Ammon's horn (tissue), 1 donor: Measurements from ENCODE around the gene CTCFL.

Source experiments
- DNase-seq: peaks from one replicate; pipeline ENCODE4 v3.0.0-alpha.2; 2016; ENCODE audit warnings: low spot score

Gene CTCFL

DNA sequence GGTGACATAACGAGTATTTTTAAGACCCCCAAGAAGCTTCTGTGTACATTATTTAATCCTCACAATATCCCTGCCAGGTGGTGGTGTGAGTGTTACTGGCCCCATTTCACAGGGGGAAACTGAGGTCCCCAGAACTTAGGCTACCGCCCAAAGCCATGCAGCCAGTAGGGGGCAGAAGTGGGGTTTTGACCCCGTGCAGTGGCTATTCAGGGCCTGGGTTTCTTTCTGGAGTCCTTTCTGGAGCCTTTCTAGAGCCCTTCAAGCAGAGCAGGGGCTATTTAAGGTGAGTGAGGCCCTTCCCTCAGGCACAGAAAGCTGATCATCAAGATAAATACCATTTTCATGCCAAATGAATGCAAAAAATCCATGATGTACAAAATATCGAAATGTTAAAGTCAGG is 59.0 kb downstream of the CTCFL start:
- DNase-seq = no peak

DNA sequence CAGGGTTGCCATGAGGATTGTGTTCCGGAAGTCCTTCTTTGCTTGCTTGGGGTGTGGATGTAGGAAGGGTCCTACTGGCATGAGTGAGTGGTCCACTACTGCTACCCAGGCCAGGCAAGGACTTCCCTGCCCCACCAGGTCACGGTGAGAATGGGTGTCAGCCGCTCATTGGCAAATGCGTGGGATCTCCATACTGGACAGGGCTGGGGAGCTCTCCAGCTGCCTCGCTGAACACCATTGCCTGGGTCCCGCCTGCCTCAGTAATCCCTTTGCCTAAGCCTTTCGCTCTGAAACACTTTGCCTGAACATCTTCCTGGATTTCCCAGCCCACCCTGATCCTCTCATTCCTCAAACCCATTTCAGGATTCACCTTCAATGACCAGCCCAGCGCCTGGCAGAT is 59.5 kb downstream of the CTCFL start:
- no peak for DNase-seq

GRCh38 chr20:57464642-57465211 is 60.2 kb downstream of the CTCFL start:
- DNase-seq = no peak

DNA sequence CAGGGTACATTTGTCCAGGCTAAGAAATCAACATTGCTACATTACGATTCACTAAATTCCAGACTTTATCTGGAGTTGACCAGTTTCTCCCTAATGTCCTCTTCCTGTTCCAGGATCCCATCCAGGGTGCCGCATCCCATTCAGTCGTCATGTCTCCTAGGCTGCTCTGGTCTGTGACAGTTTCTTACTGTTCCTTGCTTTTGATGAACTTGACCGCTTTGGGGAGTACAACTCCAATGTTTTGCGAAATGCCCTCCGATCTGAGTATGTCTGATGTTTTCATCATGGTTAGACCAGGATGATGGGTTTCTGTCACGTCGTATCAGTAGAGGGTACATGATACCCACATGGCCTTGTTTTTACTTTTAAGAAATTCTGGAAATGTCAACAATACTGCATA is 62.2 kb downstream of the CTCFL start:
- no peak for DNase-seq

GRCh38 chr20:57461726-57462125 is 63.2 kb downstream of the CTCFL start:
- no peak for DNase-seq

GRCh38 chr20:57460781-57461465 is 64.0 kb downstream of the CTCFL start:
- DNase-seq = no peak

- DNase-seq = no peak
Measured at GRCh38 chr20:57459897-57460296, 65.0 kb downstream of the CTCFL start.

GRCh38 chr20:57459278-57459677 is 65.7 kb downstream of the CTCFL start:
- peak; percentile 25 for DNase-seq

- DNase-seq = peak; percentile 68
Measured at GRCh38 chr20:57458400-57459160, 66.4 kb downstream of the CTCFL start.

DNA sequence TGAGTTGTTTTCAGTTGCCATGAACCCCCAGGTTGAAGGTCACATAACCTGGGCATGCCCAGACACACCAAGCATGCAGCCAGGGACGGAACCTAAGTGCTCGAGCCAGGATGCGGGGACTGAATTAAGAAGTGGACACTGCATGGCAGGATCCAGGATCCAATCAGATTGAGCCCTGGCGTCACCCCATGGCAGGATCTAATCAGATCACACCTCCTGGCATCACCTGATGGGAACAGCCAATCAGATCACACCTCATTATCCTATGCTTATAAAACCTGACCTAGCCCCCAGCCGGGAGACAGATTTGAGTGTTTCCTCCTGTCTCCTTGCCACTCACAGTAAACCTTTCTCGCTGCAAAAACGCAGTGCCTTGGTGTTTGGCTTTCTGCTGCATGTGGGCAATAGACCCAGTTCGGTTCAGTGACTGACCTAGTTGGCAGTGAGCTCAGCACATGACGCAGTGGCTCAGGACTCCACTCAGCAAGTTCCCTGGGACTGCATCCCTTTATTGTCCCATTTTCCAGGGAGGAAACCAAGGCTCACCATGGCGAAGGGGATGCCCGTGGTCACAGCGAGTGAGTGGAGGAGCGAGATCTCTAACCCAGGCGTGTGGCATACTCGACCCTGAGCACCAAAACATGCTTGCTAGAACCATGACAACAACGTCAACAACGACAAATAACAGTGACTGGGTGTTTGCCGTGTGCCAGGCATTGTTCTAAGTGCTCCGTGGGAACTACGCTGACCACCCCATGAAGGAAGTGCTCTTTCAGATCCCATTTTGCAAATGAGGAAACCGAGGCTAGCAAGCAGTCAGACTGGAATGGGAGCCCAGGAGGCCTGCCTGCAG is 67.5 kb downstream of the CTCFL start:
- DNase-seq = peak; percentile 40

DNA sequence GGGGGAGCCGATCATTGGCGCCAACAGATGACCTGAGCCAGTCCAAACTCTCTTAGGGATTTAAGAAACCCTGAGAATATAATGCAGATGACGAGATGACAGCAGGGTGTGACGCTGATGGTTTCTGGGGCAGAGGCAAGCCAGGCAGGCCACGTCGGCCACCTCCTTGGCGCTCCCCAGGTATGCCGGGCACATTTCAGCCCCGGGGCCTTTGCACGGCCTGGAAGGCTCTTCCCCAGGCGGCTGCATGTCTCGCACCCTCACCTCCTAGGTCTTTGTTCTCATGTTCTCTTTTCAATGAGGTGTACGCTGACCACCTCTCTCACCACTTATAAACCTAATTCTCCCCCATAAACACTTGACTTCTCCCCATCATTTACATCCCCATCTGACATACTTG is 68.8 kb downstream of the CTCFL start:
- DNase-seq = no peak

- DNase-seq = no peak
Measured at GRCh38 chr20:57455386-57455785, 69.6 kb downstream of the CTCFL start.

- no peak for DNase-seq
Measured at GRCh38 chr20:57451795-57452661, 72.9 kb downstream of the CTCFL start.

DNA sequence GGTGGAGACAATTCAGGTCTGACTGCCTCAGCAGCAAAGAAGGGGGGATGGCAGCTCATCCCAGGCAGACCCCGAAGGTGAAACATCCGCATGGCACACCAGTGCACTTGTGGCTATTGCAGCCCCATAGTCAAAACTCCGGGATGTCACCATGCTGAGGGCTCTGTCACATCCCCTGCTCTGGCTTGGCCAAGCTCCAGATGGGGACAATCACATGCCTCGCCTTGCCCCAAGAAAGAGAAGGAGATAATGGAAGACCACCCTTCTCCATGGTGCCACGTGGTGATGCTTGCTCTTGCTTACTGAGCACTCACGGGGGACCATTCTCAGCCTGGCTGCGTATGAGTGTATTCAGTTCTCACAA is 73.5 kb downstream of the CTCFL start:
- DNase-seq = no peak

- DNase-seq = no peak
Measured at GRCh38 chr20:57450931-57451330, 74.0 kb downstream of the CTCFL start.

DNA sequence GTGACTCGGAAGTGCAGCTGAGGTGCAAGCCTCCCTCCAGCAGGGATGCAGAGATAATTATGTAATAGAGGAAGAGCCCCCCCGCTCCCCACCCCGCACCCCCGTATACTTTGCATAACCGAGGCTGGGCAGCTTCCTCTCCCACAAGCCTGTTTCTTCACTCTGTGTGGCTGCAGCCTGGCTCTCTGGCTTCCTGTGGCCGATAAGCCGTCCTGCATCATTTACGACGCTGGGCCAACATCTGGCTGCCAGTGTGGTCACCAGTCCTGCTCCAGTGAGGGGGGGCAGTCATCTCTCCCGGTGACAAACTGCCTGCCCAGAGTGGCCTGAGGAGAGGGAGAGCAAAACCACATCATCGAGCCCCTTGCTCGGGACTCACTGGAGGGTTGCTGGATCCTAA is 74.5 kb downstream of the CTCFL start:
- DNase-seq = peak; percentile 68

DNA sequence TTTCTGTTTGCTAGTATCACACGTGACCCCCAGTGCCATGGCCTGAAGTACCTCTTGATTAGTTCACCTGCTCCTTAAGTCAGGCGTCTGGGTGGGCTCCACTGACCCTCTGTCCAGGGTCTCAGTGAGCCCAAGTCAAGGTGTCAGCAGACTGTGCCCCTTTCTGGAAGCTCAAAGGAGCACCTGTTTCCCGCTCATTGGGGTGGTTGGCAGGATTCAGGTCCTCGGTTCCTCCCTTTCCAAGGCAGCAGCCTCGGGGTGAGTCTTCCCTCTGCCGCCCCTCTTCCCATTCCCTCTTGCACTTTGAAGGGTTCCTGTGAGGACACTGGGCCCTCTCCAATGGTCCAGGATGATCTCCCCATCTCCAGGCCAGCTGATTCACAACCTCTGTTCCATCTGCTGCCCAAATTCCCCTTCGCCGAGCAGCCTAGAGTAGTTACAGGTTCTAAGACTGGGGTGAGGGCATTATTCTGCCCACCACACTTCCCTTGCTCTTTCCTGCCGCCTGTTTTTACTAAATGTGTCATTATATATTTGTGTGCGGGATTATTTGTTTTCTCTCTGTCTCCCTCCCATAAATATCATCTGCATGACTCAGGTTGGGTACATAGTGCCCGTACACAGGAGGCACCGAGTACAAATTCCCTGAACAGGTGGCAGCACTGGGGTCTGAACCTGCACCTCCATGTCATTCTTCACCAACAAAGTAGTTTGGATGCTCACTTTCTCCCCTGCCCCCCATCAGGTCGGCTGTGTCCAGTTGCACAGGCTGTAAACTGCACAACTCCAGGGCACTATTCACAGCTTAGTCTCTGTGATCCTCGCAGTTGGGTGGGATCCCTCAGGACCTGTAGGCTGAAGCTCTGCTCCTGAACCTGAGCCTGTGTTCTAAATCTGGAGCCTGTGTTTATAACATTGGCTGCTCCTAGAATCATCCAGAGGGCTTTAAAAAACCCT is 75.3 kb downstream of the CTCFL start:
- no peak for DNase-seq

DNA sequence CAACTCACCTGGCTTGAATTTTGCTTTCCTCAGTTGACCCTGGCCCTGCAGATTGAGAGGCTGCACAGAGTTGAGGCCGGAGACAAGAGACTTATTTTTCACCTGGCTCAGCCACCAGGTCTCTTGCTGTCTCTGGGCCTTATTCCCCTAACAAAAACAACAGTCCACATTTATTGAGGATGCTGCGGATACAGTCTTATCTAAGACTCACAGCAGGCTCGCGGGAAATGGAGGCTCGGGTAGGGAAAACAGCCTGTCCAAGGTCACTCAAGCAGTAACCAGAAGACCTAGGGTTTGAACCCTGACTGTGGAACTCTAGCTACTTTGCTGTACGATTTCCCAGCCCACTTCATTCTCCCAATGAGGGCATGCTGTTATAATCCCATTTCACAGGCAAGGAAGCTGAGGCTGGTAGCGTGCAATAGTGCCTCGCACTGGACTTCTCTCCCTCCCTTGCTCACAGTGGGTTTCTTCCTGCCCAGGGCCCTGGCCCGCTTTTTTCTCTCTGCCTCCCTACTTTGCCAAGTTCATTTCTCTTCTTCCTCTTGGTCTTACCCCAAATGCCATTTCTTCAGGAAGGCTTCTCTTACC is 76.1 kb downstream of the CTCFL start:
- DNase-seq = no peak
